SK-N-MC (cell line): Measurements from ENCODE around the gene DLGAP1.

Source experiments
- DNase-seq: peaks from one replicate; pipeline ENCODE4 v3.0.0-alpha.2; 2011; ENCODE audit warnings: low read depth, low spot score
- H3K27ac ChIP-seq: fragments of 200-600 bp; sonication (generic); 2 replicates; pipeline ENCODE4 v1.5.1; 2016; ENCODE audit warnings: mixed run types
- H3K36me3 ChIP-seq: fragments of 200-600 bp; sonication (generic); 2 replicates; pipeline ENCODE4 v1.6.1; 2017; ENCODE audit warnings: antibody characterized with exemption, low read length, mixed read lengths; ENCODE audit not compliant: insufficient read depth
- H3K4me3 ChIP-seq: fragments of 200-600 bp; sonication (generic); 2 replicates; pipeline ENCODE4 v1.5.1; 2016
- H3K9ac ChIP-seq: fragments of 200-600 bp; sonication (generic); 2 replicates; pipeline ENCODE4 v1.8.0; 2017; ENCODE audit warnings: mixed run types, mixed read lengths; ENCODE audit not compliant: insufficient read length
- H3K9me3 ChIP-seq: fragments of 200-600 bp; sonication (generic); 2 replicates; pipeline ENCODE4 v1.6.1; 2017; ENCODE audit warnings: low read depth, mild to moderate bottlenecking, antibody characterized with exemption, low read length, moderate library complexity, mixed read lengths
- EZH2 ChIP-seq: fragments of 200-600 bp; sonication (generic); IDR thresholded peaks from one replicate; pipeline ENCODE4 v1.6.1; 2017; ENCODE audit warnings: antibody characterized with exemption
- FOXP2 ChIP-seq: optimal IDR thresholded peaks from 2 replicates; pipeline ENCODE3; 2011; ENCODE audit warnings: mild to moderate bottlenecking, moderate library complexity; ENCODE audit not compliant: insufficient read depth; ENCODE audit errors: extremely low read length, control extremely low read depth
- POLR2AphosphoS5 ChIP-seq: IDR thresholded peaks from 2 replicates; pipeline ENCODE4 v1.6.1; 2012; ENCODE audit warnings: mild to moderate bottlenecking, low read depth, low read length, borderline replicate concordance

DLGAP1 gene

GRCh38 chr18:3596637-3597384 lies 858.3 kb downstream of the DLGAP1 start:
- no peak for TF ChIP-seq FOXP2
- TF ChIP-seq POLR2AphosphoS5: no peak
- TF ChIP-seq EZH2: no peak
- Histone ChIP-seq H3K9me3 (no peaks in the 10 kb centered on the region), H3K36me3 (no peaks in the 10 kb centered on the region), H3K4me3 (no peak overlapping the region), H3K9ac (no peak overlapping the region), H3K27ac (peak overlapping the region; percentile 50; the same call in 1 of the 2 replicates)
- no peak for DNase-seq

GRCh38 chr18:3596324-3596636 lies 858.8 kb downstream of the DLGAP1 start:
- Histone ChIP-seq H3K27ac (peak overlapping the region; percentile 50; the same call in 1 of the 2 replicates), H3K4me3 (no peak overlapping the region), H3K36me3 (no peaks in the 10 kb centered on the region), H3K9me3 (no peaks in the 10 kb centered on the region), H3K9ac (no peak overlapping the region)
- no peak for DNase-seq
- TF ChIP-seq FOXP2 (no peak), POLR2AphosphoS5 (no peak), EZH2 (no peak)

GRCh38 chr18:3595369-3596273 lies 859.5 kb downstream of the DLGAP1 start:
- Histone ChIP-seq H3K27ac (peak overlapping the region; percentile 91), H3K4me3 (peak overlapping the region; percentile 79), H3K36me3 (no peaks in the 10 kb centered on the region), H3K9me3 (no peaks in the 10 kb centered on the region), H3K9ac (peak overlapping the region; percentile 82)
- no peak for DNase-seq
- TF ChIP-seq FOXP2: no peak
- no peak for TF ChIP-seq EZH2
- TF ChIP-seq POLR2AphosphoS5: no peak

GRCh38 chr18:3594760-3595368 lies 860.2 kb downstream of the DLGAP1 start:
- no peak for TF ChIP-seq POLR2AphosphoS5
- no peak for TF ChIP-seq EZH2
- no peak for TF ChIP-seq FOXP2
- H3K4me3 ChIP-seq: peak overlapping the region; percentile 79
- peak overlapping the region; percentile 82 for H3K9ac ChIP-seq
- peak overlapping the region; percentile 91 for H3K27ac ChIP-seq
- no peak for DNase-seq
- H3K9me3 ChIP-seq: no peaks in the 10 kb centered on the region
- H3K36me3 ChIP-seq: no peaks in the 10 kb centered on the region

GRCh38 chr18:3593904-3594759 lies 861.0 kb downstream of the DLGAP1 start:
- Histone ChIP-seq H3K4me3 (peak overlapping the region; percentile 79), H3K27ac (peak overlapping the region; percentile 95), H3K36me3 (no peaks in the 10 kb centered on the region), H3K9ac (peak overlapping the region; percentile 82), H3K9me3 (no peaks in the 10 kb centered on the region)
- no peak for TF ChIP-seq FOXP2
- 0 out of 2 replicates have a peak, but pooled peaks have one; percentile 34 for TF ChIP-seq POLR2AphosphoS5
- peak; percentile 91 for DNase-seq

- TF ChIP-seq POLR2AphosphoS5: no peak
- TF ChIP-seq EZH2: no peak
- no peak for TF ChIP-seq FOXP2
- Histone ChIP-seq H3K9ac (peak overlapping the region; percentile 68), H3K4me3 (peak overlapping the region; percentile 79), H3K36me3 (no peaks in the 10 kb centered on the region), H3K9me3 (no peaks in the 10 kb centered on the region), H3K27ac (peak overlapping the region; percentile 95)
- no peak for DNase-seq
Measured at GRCh38 chr18:3593381-3593903, 861.7 kb downstream of the DLGAP1 start.

- H3K36me3 ChIP-seq: no peaks in the 10 kb centered on the region
- H3K9ac ChIP-seq: peak overlapping the region; percentile 68
- DNase-seq: no peak
- peak overlapping the region; percentile 79; the same call in 1 of the 2 replicates for H3K4me3 ChIP-seq
- H3K27ac ChIP-seq: peak overlapping the region; percentile 95
- TF ChIP-seq EZH2: no peak
- no peak for TF ChIP-seq FOXP2
- TF ChIP-seq POLR2AphosphoS5: no peak
- no peaks in the 10 kb centered on the region for H3K9me3 ChIP-seq
Measured at GRCh38 chr18:3592864-3593263, 862.2 kb downstream of the DLGAP1 start.
